Liver (tissue), 3 donors: ENCODE results near the gene CD109.

Experiments
- FOXA1 ChIP-seq: IDR thresholded peaks from 2 replicates; pipeline ENCODE4 v1.6.1; 2016; ENCODE audit warnings: antibody characterized with exemption
- TAF1 ChIP-seq: conservative IDR thresholded peaks from 2 replicates; pipeline ENCODE4 v1.6.1; 2016; ENCODE audit warnings: antibody characterized with exemption, mild to moderate bottlenecking
- TF ChIP-seq, protein P1 (sequence below): IDR thresholded peaks from 2 replicates; pipeline ENCODE4 v1.6.1; 2016; ENCODE audit warnings: antibody characterized with exemption
- TF ChIP-seq, protein P2 (sequence below): IDR thresholded peaks from 2 replicates; pipeline ENCODE4 v1.6.1; 2016; ENCODE audit warnings: antibody characterized with exemption, mild to moderate bottlenecking
- TF ChIP-seq, protein P3 (sequence below): fragments of 150-350 bp; IDR thresholded peaks from 2 replicates; pipeline ENCODE4 v1.5.1; 2017; ENCODE audit warnings: improper control_type of control experiment, low read depth, low read length; ENCODE audit not compliant: missing input control
- TF ChIP-seq, protein P4 (sequence below): IDR thresholded peaks from 2 replicates; pipeline ENCODE4 v1.6.1; 2016; ENCODE audit warnings: antibody characterized with exemption
- donor health status: healthy.
- donor health status: healthy.

DNA sequence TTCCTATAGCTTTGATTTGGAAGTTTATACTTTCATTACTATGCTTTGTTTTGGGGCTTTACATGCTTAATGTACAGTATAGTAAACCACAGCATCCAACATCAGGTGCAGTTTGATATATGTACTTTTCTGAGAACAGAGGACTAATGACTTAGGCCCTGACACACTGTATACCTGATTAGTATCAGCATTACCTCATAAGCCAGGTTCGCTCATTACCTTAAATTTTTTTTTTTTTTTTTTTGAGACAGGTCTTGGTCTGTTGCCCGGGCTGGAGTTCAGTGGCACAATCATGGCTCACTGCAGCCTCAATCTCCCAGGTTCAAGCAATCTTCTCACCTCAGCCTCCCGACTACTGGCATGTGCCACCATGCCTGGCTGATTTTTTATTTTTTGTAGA, 28.4 kb downstream of the CD109 start:
- TF ChIP-seq, protein P1, sequence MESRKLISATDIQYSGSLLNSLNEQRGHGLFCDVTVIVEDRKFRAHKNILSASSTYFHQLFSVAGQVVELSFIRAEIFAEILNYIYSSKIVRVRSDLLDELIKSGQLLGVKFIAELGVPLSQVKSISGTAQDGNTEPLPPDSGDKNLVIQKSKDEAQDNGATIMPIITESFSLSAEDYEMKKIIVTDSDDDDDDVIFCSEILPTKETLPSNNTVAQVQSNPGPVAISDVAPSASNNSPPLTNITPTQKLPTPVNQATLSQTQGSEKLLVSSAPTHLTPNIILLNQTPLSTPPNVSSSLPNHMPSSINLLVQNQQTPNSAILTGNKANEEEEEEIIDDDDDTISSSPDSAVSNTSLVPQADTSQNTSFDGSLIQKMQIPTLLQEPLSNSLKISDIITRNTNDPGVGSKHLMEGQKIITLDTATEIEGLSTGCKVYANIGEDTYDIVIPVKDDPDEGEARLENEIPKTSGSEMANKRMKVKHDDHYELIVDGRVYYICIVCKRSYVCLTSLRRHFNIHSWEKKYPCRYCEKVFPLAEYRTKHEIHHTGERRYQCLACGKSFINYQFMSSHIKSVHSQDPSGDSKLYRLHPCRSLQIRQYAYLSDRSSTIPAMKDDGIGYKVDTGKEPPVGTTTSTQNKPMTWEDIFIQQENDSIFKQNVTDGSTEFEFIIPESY, result no peak
- TF ChIP-seq, protein P2, sequence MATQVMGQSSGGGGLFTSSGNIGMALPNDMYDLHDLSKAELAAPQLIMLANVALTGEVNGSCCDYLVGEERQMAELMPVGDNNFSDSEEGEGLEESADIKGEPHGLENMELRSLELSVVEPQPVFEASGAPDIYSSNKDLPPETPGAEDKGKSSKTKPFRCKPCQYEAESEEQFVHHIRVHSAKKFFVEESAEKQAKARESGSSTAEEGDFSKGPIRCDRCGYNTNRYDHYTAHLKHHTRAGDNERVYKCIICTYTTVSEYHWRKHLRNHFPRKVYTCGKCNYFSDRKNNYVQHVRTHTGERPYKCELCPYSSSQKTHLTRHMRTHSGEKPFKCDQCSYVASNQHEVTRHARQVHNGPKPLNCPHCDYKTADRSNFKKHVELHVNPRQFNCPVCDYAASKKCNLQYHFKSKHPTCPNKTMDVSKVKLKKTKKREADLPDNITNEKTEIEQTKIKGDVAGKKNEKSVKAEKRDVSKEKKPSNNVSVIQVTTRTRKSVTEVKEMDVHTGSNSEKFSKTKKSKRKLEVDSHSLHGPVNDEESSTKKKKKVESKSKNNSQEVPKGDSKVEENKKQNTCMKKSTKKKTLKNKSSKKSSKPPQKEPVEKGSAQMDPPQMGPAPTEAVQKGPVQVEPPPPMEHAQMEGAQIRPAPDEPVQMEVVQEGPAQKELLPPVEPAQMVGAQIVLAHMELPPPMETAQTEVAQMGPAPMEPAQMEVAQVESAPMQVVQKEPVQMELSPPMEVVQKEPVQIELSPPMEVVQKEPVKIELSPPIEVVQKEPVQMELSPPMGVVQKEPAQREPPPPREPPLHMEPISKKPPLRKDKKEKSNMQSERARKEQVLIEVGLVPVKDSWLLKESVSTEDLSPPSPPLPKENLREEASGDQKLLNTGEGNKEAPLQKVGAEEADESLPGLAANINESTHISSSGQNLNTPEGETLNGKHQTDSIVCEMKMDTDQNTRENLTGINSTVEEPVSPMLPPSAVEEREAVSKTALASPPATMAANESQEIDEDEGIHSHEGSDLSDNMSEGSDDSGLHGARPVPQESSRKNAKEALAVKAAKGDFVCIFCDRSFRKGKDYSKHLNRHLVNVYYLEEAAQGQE, result no peak
- TF ChIP-seq, protein P3, sequence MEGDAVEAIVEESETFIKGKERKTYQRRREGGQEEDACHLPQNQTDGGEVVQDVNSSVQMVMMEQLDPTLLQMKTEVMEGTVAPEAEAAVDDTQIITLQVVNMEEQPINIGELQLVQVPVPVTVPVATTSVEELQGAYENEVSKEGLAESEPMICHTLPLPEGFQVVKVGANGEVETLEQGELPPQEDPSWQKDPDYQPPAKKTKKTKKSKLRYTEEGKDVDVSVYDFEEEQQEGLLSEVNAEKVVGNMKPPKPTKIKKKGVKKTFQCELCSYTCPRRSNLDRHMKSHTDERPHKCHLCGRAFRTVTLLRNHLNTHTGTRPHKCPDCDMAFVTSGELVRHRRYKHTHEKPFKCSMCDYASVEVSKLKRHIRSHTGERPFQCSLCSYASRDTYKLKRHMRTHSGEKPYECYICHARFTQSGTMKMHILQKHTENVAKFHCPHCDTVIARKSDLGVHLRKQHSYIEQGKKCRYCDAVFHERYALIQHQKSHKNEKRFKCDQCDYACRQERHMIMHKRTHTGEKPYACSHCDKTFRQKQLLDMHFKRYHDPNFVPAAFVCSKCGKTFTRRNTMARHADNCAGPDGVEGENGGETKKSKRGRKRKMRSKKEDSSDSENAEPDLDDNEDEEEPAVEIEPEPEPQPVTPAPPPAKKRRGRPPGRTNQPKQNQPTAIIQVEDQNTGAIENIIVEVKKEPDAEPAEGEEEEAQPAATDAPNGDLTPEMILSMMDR, result no peak
- TF ChIP-seq FOXA1 (no peak), TAF1 (no peak)
- TF ChIP-seq, protein P4, sequence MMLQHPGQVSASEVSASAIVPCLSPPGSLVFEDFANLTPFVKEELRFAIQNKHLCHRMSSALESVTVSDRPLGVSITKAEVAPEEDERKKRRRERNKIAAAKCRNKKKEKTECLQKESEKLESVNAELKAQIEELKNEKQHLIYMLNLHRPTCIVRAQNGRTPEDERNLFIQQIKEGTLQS, result no peak
